ENCODE data around the gene ACSF3. TPM values are rescaled to one million over a fixed set of nuclear protein-coding genes. Genes with fewer than 3 reads are reported as not detected.

Gene ACSF3
- total RNA-seq, 1 experiment from 2014 or later = 33.5 TPM

DNA sequence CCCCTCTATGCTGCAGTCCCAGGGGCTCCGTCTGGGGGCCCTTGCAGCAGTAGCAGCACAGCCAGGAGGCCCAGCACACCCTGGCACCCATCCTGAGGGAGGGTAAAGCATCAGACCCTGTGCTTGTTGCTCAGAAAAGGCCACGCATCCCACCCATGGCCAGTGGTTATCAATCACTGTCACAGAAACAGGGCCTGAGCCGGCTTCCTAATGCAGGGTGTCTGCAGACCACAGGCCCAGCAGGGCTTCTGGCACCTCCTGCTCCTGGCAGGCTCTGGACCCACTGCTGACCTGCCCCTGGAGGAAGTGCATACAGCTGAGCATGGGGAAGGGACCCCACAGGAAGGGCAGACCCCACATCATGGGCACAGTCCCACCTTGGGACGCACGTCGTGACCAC is 51.0 kb downstream of the ACSF3 start:
- BruUV-seq (replicated peaks) = no TSS peak
- H2AFZ ChIP-seq (ENCODE audit: low read length) = no peak overlapping the region
- ATAC-seq = no peak

DNA sequence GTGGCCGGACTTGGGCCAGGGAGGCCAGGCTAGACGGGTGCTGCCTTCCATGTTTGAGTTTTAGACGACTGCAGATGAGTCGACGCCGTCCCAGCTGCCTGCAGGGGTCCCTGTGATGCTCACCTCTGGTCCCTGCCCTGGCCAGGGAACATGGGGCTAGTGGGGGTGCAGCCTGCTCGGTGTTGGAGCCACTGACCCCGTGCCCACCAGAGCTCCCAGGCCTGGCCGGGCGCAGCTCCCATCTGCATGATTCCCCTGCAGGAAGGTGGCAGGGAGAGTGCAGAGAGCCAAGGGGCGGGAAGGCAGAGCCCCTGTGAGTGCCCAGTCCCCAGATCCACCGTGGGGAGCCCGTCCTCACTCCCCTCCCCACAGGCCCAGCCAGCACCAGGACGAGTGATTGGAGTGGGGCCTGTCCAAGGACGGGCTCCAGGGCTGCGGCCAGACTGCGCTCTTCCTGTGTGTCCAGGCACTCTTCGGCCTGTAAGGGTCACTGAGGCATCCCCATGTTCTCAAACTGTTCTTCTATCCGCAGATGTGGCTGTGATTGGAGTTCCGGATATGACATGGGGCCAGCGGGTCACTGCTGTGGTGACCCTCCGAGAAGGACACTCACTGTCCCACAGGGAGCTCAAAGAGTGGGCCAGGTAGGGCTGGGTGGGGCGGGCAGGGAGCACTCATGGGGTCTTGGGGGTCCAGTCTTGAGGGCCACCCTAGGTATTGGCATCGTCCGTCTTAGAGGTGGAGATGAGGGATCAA is 51.9 kb downstream of the ACSF3 start:
- no peak overlapping the region for H3K4me3 ChIP-seq (ENCODE audit: low read length)
- H3K79me2 ChIP-seq (ENCODE audit: low read length) = no peaks in the 10 kb centered on the region
- no peak for TF ChIP-seq EZH2 (IDR thresholded peaks at IDR 0.05; ENCODE audit: low read length, unreplicated experiment)
- TF ChIP-seq EZH2phosphoT487 (IDR thresholded peaks at IDR 0.05; ENCODE audit: borderline replicate concordance, low read length) = no peak
- TF ChIP-seq, protein P1, sequence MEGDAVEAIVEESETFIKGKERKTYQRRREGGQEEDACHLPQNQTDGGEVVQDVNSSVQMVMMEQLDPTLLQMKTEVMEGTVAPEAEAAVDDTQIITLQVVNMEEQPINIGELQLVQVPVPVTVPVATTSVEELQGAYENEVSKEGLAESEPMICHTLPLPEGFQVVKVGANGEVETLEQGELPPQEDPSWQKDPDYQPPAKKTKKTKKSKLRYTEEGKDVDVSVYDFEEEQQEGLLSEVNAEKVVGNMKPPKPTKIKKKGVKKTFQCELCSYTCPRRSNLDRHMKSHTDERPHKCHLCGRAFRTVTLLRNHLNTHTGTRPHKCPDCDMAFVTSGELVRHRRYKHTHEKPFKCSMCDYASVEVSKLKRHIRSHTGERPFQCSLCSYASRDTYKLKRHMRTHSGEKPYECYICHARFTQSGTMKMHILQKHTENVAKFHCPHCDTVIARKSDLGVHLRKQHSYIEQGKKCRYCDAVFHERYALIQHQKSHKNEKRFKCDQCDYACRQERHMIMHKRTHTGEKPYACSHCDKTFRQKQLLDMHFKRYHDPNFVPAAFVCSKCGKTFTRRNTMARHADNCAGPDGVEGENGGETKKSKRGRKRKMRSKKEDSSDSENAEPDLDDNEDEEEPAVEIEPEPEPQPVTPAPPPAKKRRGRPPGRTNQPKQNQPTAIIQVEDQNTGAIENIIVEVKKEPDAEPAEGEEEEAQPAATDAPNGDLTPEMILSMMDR (conservative IDR thresholded peaks at IDR 0.05; ENCODE audit: low read depth, low read length) = no peak
- H3K4me2 ChIP-seq (ENCODE audit: low read length) = no peak overlapping the region
- ChIA-PET CTCF (no interaction called here), POLR2A (ENCODE audit: unreplicated experiment) (no interaction called here)
- no peaks in the 10 kb centered on the region for H3K36me3 ChIP-seq (ENCODE audit: low read depth, low read length)
- no peaks in the 10 kb centered on the region for H3K4me1 ChIP-seq (ENCODE audit: insufficient read depth, low read length)
- DNase-seq (no peak), ATAC-seq (no peak)
- no peaks in the 10 kb centered on the region for H3K9me2 ChIP-seq (replicated peaks; ENCODE audit: low read length)
- no peaks in the 10 kb centered on the region for H3K27me3 ChIP-seq (ENCODE audit: low read length)
- H3F3A ChIP-seq (ENCODE audit: low read length, unreplicated experiment) = no peaks in the 10 kb centered on the region
- no peak overlapping the region for H2AFZ ChIP-seq (ENCODE audit: low read length)
- intact Hi-C loops (cut with micrococcal nuclease) = no loop called here
- BruUV-seq (replicated peaks) = no TSS peak
- no peaks in the 10 kb centered on the region for H3K9me3 ChIP-seq (ENCODE audit: low read length)
- no peak overlapping the region for H3K9ac ChIP-seq (ENCODE audit: low read length)
- H3K27ac ChIP-seq (ENCODE audit: low read length) = no peak overlapping the region
- no peaks in the 10 kb centered on the region for H4K20me1 ChIP-seq (ENCODE audit: low read length)

More for the DNA sequence above, 51.0 kb downstream of the ACSF3 start:
- intact Hi-C loops (cut with micrococcal nuclease) = no loop called here
- Histone ChIP-seq H3K9me2 (replicated peaks; ENCODE audit: low read length) (no peaks in the 10 kb centered on the region), H3K4me3 (ENCODE audit: low read length) (no peak overlapping the region), H3K27ac (ENCODE audit: low read length) (no peak overlapping the region), H3F3A (ENCODE audit: low read length, unreplicated experiment) (no peaks in the 10 kb centered on the region), H3K27me3 (ENCODE audit: low read length) (no peaks in the 10 kb centered on the region), H3K4me2 (ENCODE audit: low read length) (no peak overlapping the region), H3K9me3 (ENCODE audit: low read length) (no peaks in the 10 kb centered on the region), H3K36me3 (ENCODE audit: low read depth, low read length) (no peaks in the 10 kb centered on the region), H3K9ac (ENCODE audit: low read length) (no peak overlapping the region), H3K79me2 (ENCODE audit: low read length) (no peaks in the 10 kb centered on the region), H4K20me1 (ENCODE audit: low read length) (no peaks in the 10 kb centered on the region), H3K4me1 (ENCODE audit: insufficient read depth, low read length) (no peaks in the 10 kb centered on the region)
- no peak for TF ChIP-seq EZH2 (IDR thresholded peaks at IDR 0.05; ENCODE audit: low read length, unreplicated experiment)
- TF ChIP-seq, protein P1 (conservative IDR thresholded peaks at IDR 0.05; ENCODE audit: low read depth, low read length) = no peak
- no peak for TF ChIP-seq EZH2phosphoT487 (IDR thresholded peaks at IDR 0.05; ENCODE audit: borderline replicate concordance, low read length)
- ChIA-PET POLR2A (ENCODE audit: unreplicated experiment) (no interaction called here), CTCF (no interaction called here)
- DNase-seq = no peak

DNA sequence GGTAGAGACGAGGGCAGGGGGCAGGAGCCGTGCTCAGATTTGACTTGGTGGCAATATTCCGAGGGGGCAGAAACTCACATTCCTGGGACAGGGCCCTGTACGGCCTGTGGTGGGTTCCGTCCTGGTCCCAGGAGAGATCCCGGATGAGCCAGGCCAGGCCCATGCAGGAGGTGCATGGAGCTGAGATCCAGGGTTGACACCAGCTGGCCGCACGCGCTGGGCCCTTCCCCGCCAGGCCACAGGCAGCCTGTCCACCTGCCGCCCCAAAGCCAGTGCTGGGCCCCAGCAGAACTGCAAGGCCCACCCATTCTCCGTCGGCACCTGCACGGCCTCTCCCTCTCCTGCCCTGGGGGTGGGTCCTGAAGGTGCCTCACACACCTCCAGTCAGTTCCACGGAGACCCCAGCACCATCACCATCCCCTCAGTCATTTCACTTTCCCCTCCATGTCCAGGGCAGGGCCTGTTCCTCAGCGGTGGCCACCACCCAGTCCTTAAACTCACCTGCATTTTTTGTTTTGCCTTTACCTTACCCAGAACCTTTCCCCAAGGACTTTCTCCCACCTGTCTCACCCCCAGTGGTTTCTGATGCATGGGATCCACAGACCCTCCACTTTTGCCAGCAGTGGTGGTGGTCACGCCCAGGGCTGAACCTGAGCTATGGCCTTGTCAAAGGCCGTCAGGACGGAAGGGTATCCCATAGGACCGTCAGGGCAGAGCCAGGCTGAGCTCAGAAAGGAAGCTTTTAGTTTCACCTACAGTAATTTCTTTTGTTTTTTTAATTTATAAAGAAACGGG is 52.8 kb downstream of the ACSF3 start:
- H3K79me2 ChIP-seq (ENCODE audit: low read length) = no peaks in the 10 kb centered on the region
- ChIA-PET CTCF (no interaction called here), POLR2A (ENCODE audit: unreplicated experiment) (no interaction called here)
- intact Hi-C loops (cut with micrococcal nuclease) = no loop called here
- no peaks in the 10 kb centered on the region for H3K36me3 ChIP-seq (ENCODE audit: low read depth, low read length)
- BruUV-seq (replicated peaks) = no TSS peak
- H3K4me2 ChIP-seq (ENCODE audit: low read length) = no peak overlapping the region
- no peak overlapping the region for H3K27ac ChIP-seq (ENCODE audit: low read length)
- no peak for ATAC-seq
- H3K9me3 ChIP-seq (ENCODE audit: low read length) = no peaks in the 10 kb centered on the region
- H3K9ac ChIP-seq (ENCODE audit: low read length) = no peak overlapping the region
- no peaks in the 10 kb centered on the region for H3F3A ChIP-seq (ENCODE audit: low read length, unreplicated experiment)
- H3K27me3 ChIP-seq (ENCODE audit: low read length) = no peaks in the 10 kb centered on the region
- DNase-seq = no peak
- H3K9me2 ChIP-seq (replicated peaks; ENCODE audit: low read length) = no peaks in the 10 kb centered on the region
- no peaks in the 10 kb centered on the region for H4K20me1 ChIP-seq (ENCODE audit: low read length)
- no peaks in the 10 kb centered on the region for H3K4me1 ChIP-seq (ENCODE audit: insufficient read depth, low read length)
- TF ChIP-seq, protein P1 (conservative IDR thresholded peaks at IDR 0.05; ENCODE audit: low read depth, low read length) = no peak
- TF ChIP-seq EZH2 (IDR thresholded peaks at IDR 0.05; ENCODE audit: low read length, unreplicated experiment) = no peak
- no peak overlapping the region for H3K4me3 ChIP-seq (ENCODE audit: low read length)
- no peak overlapping the region for H2AFZ ChIP-seq (ENCODE audit: low read length)
